NCI-H2227 (cell line): Measurements from ENCODE around the gene RNF38.
"Not testable (repeated sequence)": the region's sequence is repeated elsewhere in the genome, so short reads cannot be mapped to it uniquely, and the experiment has no call there.

ENCODE experiments used
- DNase-seq: peaks from one replicate; lab custom pipeline; 2025; ENCODE audit not compliant: unreplicated experiment; lab: John Stamatoyannopoulos, UW

RNF38 gene

DNA sequence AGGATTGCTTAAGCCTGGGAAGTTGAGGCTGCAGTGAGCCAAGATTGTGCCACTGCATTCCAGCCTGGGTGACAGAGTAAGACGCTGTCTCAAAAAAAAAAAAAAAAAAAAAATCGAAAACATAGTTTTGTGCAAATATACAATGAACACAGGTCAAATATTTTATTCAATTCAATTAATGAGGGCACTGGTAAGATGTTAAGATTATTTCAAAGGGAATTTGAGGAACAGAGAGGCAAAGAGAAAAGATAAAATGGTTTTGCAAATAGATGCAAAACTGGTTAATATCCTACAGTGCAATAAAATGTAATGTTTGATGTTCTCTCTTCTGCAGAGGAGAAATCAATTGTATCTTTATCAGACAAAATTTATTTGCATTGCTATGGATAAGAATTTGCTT is 102.3 kb downstream of the RNF38 start:
- no peak for DNase-seq

DNA sequence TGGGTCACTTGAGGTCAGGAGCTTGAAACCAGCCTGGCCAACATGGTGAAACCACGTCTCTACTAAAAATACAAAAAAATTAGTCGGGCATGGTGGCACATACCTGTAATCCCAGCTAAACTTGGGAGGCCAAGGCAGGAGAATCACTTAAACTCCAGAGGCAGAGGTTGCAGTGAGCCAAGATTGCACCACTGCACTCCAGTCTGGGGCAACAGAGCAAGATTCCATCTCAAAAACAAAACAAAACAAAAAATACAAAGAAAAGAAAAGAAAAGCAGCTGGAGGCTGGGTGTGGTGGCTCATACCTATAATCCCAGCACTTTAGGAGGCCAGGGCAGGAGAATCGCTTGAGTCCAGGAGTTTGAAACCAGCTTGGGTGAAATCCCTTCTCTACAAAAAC is 105.1 kb downstream of the RNF38 start:
- DNase-seq = not testable (repeated sequence)

- no peak for DNase-seq
These were observed 106.2 kb downstream of the RNF38 start for GRCh38 chr9:36293918-36294317.

DNA sequence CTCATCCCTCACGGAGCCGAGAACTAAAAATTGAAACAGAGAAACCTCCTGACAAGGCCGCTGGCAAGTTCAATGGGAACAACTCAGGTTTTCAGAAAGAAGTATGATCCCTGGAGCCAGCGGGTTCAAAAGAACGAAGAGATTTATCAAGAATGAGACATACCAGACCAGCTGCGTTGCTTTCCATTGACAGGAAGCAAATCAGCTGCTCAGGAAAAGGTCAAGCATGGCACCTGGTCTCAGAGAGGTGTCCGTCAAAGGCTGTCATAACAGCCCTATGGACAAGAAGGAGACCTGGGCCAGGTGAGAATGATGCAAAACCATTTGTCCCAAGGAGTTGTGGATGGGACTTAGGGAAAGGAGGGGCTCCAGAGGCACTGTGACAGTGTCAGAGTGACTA is 106.9 kb downstream of the RNF38 start:
- DNase-seq = no peak

- no peak for DNase-seq
These were observed 107.4 kb downstream of the RNF38 start for GRCh38 chr9:36292641-36293040.

DNA sequence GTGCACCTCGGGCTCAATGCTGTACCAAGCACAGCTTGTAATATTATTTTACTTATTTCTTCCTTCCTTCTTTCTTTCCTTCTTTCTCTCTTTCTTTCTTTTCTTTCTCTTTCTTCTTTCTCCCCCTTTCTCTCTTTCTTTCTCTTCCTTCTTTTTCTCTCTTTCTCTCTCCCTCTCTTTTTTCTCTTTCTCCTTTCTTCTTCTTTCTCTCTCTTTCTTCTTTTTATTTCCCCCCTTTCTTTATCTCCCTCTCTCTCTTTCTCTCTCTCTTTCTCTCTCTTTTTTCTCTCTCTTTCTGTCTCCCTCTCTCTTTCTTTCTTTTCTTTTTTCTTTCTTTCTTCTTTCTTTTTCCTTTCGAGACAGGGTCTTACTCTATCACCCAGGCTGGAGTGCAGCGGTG is 109.1 kb downstream of the RNF38 start:
- no peak for DNase-seq

DNA sequence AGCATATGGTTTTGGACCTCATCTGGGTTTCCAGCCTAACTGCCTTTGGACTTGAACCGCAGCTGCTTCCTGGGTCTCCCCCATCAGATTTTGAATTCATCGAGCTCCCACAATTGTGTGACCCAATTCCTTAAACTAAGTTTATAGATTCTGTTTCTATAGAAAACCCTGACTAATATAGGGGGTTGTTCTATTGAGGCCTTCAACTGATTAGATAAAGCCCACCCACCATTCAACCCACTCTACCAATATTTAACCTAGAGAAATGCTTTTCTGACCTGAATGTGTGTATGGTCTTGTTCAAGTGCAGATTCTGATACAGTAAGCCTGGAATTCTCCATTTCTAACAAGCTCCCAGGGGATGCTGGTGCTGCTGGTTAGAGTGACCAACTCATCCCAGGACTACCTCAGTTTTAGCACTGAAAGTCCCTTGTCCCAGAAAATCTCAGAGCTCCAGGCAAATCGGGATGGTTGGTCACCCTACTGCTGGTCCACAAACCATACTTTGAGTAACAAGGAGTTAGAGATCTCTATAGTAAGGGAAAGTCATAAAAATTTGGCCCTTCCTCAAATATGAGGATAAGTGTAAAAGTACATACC is 110.1 kb downstream of the RNF38 start:
- no peak for DNase-seq

GRCh38 chr9:36288070-36288469 is 112.0 kb downstream of the RNF38 start:
- DNase-seq = no peak
